Spleen (tissue), 11 donors: Measurements from ENCODE around the gene GRIK3. TPM values are rescaled to one million over a fixed set of nuclear protein-coding genes. Genes with fewer than 3 reads are reported as not detected.

Experiments
- DNase-seq: peaks from one replicate; pipeline ENCODE4 v3.0.0-alpha.2; 2020
- H3K27ac ChIP-seq, 8 donors: fragments of 200-600 bp; sonication (generic) in 7 of 8; 1 replicate in 4 of 8; 2 replicates in 4 of 8; pipeline versions ENCODE4 v1.5.0 to v1.8.0; 2016 to 2021; ENCODE audit warnings: inconsistent platforms in 4 of 8, mild to moderate bottlenecking in 4 of 8, moderate library complexity in 1 of 8
- H3K27me3 ChIP-seq, 7 donors: fragments of 200-600 bp; sonication (generic) in 6 of 7; replicated peaks in 1 of 7; 1 replicate in 4 of 7; 2 replicates in 3 of 7; pipeline versions ENCODE4 v1.5.0 to v1.8.0; 2016 to 2021; ENCODE audit warnings: inconsistent platforms in 3 of 7, mild to moderate bottlenecking in 1 of 7
- H3K36me3 ChIP-seq, 6 donors: fragments of 200-600 bp; sonication (generic) in 5 of 6; 1 replicate in 4 of 6; 2 replicates in 2 of 6; pipeline versions ENCODE4 v1.5.0 to v1.8.0; 2016 to 2021; ENCODE audit warnings: inconsistent platforms in 2 of 6
- H3K4me1 ChIP-seq, 6 donors: fragments of 200-600 bp; sonication (generic) in 5 of 6; 1 replicate in 3 of 6; 2 replicates in 3 of 6; pipeline versions ENCODE4 v1.5.0 to v1.8.0; 2016 to 2021; ENCODE audit warnings: inconsistent platforms in 3 of 6
- H3K4me3 ChIP-seq, 8 donors: fragments of 200-600 bp; sonication (generic) in 7 of 8; 1 replicate in 4 of 8; 2 replicates in 4 of 8; pipeline versions ENCODE4 v1.5.0 to v1.8.0; 2016 to 2021; ENCODE audit warnings: inconsistent platforms in 4 of 8, mild to moderate bottlenecking in 4 of 8, moderate library complexity in 2 of 8
- H3K9me3 ChIP-seq, 8 donors: fragments of 200-600 bp; sonication (generic) in 7 of 8; 1 replicate in 4 of 8; 2 replicates in 4 of 8; pipeline versions ENCODE4 v1.5.0 to v1.8.0; 2016 to 2021; ENCODE audit warnings: inconsistent platforms in 4 of 8
- POLR2A ChIP-seq, 3 donors: fragments of 450-650 bp; IDR thresholded peaks; one replicate each; pipeline ENCODE4 v1.5.1; 2017; ENCODE audit warnings: antibody characterized with exemption in 3 of 3, mild to moderate bottlenecking in 1 of 3
- POLR2AphosphoS5 ChIP-seq, 3 donors: sonication (generic); formaldehyde crosslinking; IDR thresholded peaks; one replicate each; pipeline ENCODE4 v1.5.1; 2017; ENCODE audit warnings: antibody characterized with exemption in 3 of 3
- WGBS, 5 donors: extraction: QIAGEN DNeasy Blood & Tissue Kit in 3 of 5; methylation state at CpG; one replicate each; pipeline versions ENCODE4 v1.1.5 to v1.1.7; 2013 to 2018; 5-methylcytosine and 5-hydroxymethylcytosine counted together
- intact Hi-C: fragments of 100-400 bp; cut with DNase I; formaldehyde crosslinking; loops from one replicate; pipeline ENCODE4 v1.15.0; 2023; ENCODE audit warnings: low total_unique reads
- polyA plus RNA-seq, 3 donors: library from polyadenylated mRNA; stranded (reverse); fragments of 200-250 nt; gene quantifications; one replicate each; pipeline ENCODE4 v1.2.1, GENCODE V29; 2013
- total RNA-seq, 7 donors: library from RNA; depleted of rRNA in 3 of 7; stranded (reverse); fragments of >200 nt in 3 of 7; fragmentation: NEBNext Ultra II Directional in 4 of 7; extraction: Animal tissue kit (Norgen Biotek cat#: 25700) in 4 of 7; gene quantifications; one replicate each; pipeline versions ENCODE4 v1.1.0 to v1.2.1, GENCODE V29; 2016 to 2021
- TF ChIP-seq, protein P1 (sequence below), 11 experiments: fragments of 200-600 bp in 7 of 11; fragments of 450-650 bp in 4 of 11; sonication (generic) in 4 of 11; IDR thresholded peaks in 8 of 11; conservative IDR thresholded peaks in 3 of 11; 1 replicate in 7 of 11; 2 replicates in 4 of 11; pipeline versions ENCODE4 v1.4.0 to v1.8.0; 2016 to 2021; ENCODE audit warnings: antibody characterized with exemption in 11 of 11, inconsistent platforms in 4 of 11, mild to moderate bottlenecking in 1 of 11
- donor health status: healthy with polysubstance abuse.
- donor health status: DM: no; HTN: no; CAD: no; lungs with moderate emphysema.
- donor health status: DM: no; HTN: no; CAD: no.
- donor health status: Bipolar disorder and iron deficiency.
- donor health status: healthy.
- donor health status: DM: no; HTN: no; CAD: no.
- donor health status: DM: yes; HTN: yes; CAD: no.

GRIK3 gene
- total and polyA plus RNA-seq, 10 donors: 0.09 to 0.74 (median 0.19) TPM

DNA sequence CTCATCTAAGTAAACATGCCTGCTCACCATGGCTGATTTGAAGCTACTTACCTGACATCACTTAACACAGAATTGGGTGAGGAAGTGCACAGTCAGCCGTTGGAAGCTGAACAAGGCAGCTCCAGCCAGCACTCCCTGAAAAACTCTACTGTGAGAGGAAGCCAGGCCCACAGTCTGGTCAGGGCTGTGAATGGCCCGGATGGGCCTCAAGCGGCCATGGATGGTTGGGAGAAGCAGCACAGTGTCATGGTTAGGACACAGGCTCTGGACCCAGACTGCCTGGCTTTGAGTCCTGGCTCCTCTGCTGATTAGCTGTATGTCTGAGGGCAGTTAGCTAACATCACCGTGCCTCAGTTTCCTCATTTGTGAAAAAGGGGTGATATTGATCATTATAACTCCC lies 267.8 kb downstream of the GRIK3 start:
- Histone ChIP-seq H3K27me3 (peaks cover 0 to 49% (median 6%) of the 10 kb centered on the region in 7 donors), H3K4me1 (no peaks in the 10 kb centered on the region), H3K4me3 (no peak overlapping the region), H3K9me3 (no peaks in the 10 kb centered on the region), H3K27ac (no peak overlapping the region), H3K36me3 (no peaks in the 10 kb centered on the region)
- 39 to 55% (median 52%) methylated on average over 4 of the region's 4 CpGs for WGBS, 5 donors
- TF ChIP-seq POLR2A (IDR thresholded peaks at IDR 0.05): no peak
- no peak for TF ChIP-seq POLR2AphosphoS5 (IDR thresholded peaks at IDR 0.05)
- TF ChIP-seq, protein P1, sequence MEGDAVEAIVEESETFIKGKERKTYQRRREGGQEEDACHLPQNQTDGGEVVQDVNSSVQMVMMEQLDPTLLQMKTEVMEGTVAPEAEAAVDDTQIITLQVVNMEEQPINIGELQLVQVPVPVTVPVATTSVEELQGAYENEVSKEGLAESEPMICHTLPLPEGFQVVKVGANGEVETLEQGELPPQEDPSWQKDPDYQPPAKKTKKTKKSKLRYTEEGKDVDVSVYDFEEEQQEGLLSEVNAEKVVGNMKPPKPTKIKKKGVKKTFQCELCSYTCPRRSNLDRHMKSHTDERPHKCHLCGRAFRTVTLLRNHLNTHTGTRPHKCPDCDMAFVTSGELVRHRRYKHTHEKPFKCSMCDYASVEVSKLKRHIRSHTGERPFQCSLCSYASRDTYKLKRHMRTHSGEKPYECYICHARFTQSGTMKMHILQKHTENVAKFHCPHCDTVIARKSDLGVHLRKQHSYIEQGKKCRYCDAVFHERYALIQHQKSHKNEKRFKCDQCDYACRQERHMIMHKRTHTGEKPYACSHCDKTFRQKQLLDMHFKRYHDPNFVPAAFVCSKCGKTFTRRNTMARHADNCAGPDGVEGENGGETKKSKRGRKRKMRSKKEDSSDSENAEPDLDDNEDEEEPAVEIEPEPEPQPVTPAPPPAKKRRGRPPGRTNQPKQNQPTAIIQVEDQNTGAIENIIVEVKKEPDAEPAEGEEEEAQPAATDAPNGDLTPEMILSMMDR (IDR thresholded peaks at IDR 0.05 in 8 of 11, conservative IDR thresholded peaks at IDR 0.05 in 3 of 11): no peak
- peak; percentile 5 for DNase-seq
- intact Hi-C loops: no loop called here

GRCh38 chr1:36765785-36766300 lies 268.5 kb downstream of the GRIK3 start:
- Histone ChIP-seq H3K36me3 (no peaks in the 10 kb centered on the region), H3K4me1 (no peaks in the 10 kb centered on the region), H3K27ac (no peak overlapping the region), H3K27me3 (peaks cover 0 to 42% (median 4%) of the 10 kb centered on the region in 7 donors), H3K9me3 (no peaks in the 10 kb centered on the region), H3K4me3 (no peak overlapping the region)
- intact Hi-C loops: no loop called here
- peak; percentile 57 for DNase-seq
- TF ChIP-seq, protein P1 (IDR thresholded peaks at IDR 0.05 in 8 of 11, conservative IDR thresholded peaks at IDR 0.05 in 3 of 11): no peak
- TF ChIP-seq POLR2AphosphoS5 (IDR thresholded peaks at IDR 0.05) (no peak), POLR2A (IDR thresholded peaks at IDR 0.05) (no peak)
- WGBS, 5 donors: 54 to 76% (median 62%) methylated on average over 5 of the region's 5 CpGs

- Histone ChIP-seq H3K4me1 (no peaks in the 10 kb centered on the region), H3K4me3 (no peak overlapping the region), H3K27ac (no peak overlapping the region), H3K9me3 (peaks cover 0 to 4% (median 0%) of the 10 kb centered on the region in 8 donors), H3K27me3 (peaks cover 0 to 36% (median 0%) of the 10 kb centered on the region in 7 donors), H3K36me3 (no peaks in the 10 kb centered on the region)
- intact Hi-C loops: no loop called here
- WGBS, 5 donors: 14 to 50% (median 32%) methylated on average over 1 to 2 of the region's 2 CpGs
- DNase-seq: peak; percentile 34
- TF ChIP-seq POLR2A (IDR thresholded peaks at IDR 0.05) (no peak), POLR2AphosphoS5 (IDR thresholded peaks at IDR 0.05) (no peak)
- TF ChIP-seq, protein P1 (IDR thresholded peaks at IDR 0.05 in 8 of 11, conservative IDR thresholded peaks at IDR 0.05 in 3 of 11): no peak
Observed at GRCh38 chr1:36764798-36765197, 269.5 kb downstream of the GRIK3 start.

DNA sequence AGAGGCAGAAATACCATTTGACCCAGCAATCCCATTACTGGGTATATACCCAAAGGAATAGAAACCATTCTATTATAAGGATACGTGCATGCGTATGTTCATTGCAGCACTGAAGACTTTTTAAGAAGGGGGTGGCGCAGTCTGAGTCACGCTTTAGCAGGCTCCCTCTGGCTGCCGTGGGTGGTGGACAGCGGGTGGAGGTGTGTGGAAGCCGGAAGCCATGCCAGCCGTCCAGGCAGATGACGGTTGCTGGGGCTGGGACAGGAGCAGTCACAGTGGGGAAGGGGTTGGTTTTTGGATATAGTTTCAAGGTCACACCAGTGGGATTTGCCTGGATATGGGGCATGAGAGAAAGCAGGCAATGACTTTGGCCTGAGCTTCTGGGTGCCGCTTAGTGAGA lies 270.5 kb downstream of the GRIK3 start:
- peaks cover 0 to 26% (median 0%) of the 10 kb centered on the region in 7 donors for H3K27me3 ChIP-seq
- H3K4me3 ChIP-seq: no peak overlapping the region
- TF ChIP-seq, protein P1 (IDR thresholded peaks at IDR 0.05 in 8 of 11, conservative IDR thresholded peaks at IDR 0.05 in 3 of 11): no peak
- no peak for TF ChIP-seq POLR2AphosphoS5 (IDR thresholded peaks at IDR 0.05)
- TF ChIP-seq POLR2A (IDR thresholded peaks at IDR 0.05): no peak
- H3K4me1 ChIP-seq: no peaks in the 10 kb centered on the region
- 91 to 97% (median 92%) methylated on average over 10 of the region's 10 CpGs for WGBS, 5 donors
- peaks cover 0 to 12% (median 0%) of the 10 kb centered on the region in 8 donors for H3K9me3 ChIP-seq
- H3K36me3 ChIP-seq: no peaks in the 10 kb centered on the region
- intact Hi-C loops: no loop called here
- no peak overlapping the region for H3K27ac ChIP-seq
- peak; percentile 16 for DNase-seq
